Activated CD8-positive, alpha-beta memory T cell treated with anti-CD3 and anti-CD28 coated beads, Interleukin-2, amount 50 U/mL, for 4 hours (primary cell): Measurements from ENCODE around the gene MIAT.

Experiments
- DNase-seq: peaks from one replicate; pipeline ENCODE4 v3.0.0-alpha.2; 2020

Gene MIAT

DNA sequence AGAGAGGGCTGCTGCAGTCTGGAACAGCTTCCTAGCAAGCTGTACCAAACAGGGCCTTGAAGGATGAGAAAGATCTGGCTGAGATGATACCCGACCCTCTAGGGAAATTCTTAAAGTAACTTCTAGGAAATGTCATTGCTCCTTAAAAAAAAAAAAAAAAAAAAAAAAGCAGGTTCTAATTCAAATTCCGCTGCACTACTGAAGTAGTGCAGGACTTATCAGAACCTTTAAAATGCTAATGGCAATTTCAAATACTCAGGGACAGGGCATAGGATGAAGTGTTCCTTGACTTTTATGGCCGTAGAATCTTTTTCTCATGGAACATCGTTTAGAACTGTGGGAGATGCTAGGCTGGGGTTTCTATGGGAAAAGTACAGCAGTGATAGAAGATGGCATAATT lies 13.1 kb downstream of the MIAT start:
- no peak for DNase-seq

GRCh38 chr22:26671317-26672059 lies 14.1 kb downstream of the MIAT start:
- DNase-seq = peak; percentile 72

DNA sequence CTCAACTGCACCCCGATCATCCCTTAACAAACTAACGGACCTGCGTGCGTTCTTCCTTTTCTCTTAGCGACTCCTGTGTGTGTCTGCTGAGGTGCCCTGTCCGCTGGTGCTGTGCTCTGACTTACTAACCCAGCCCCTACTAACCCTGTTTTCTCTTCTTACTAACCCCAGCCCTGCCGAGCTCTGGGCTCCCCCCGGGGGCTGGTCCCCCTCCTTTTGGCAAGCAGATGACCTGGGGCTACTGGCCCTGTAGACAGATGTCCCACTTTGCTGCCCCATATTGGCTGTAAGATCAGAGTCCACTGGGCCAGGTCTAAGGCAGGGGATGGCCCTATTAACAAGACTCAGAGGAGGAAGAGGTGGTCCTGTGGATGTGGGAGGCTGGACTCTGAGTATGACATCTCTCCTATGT lies 14.7 kb downstream of the MIAT start:
- DNase-seq = peak; percentile 25

DNA sequence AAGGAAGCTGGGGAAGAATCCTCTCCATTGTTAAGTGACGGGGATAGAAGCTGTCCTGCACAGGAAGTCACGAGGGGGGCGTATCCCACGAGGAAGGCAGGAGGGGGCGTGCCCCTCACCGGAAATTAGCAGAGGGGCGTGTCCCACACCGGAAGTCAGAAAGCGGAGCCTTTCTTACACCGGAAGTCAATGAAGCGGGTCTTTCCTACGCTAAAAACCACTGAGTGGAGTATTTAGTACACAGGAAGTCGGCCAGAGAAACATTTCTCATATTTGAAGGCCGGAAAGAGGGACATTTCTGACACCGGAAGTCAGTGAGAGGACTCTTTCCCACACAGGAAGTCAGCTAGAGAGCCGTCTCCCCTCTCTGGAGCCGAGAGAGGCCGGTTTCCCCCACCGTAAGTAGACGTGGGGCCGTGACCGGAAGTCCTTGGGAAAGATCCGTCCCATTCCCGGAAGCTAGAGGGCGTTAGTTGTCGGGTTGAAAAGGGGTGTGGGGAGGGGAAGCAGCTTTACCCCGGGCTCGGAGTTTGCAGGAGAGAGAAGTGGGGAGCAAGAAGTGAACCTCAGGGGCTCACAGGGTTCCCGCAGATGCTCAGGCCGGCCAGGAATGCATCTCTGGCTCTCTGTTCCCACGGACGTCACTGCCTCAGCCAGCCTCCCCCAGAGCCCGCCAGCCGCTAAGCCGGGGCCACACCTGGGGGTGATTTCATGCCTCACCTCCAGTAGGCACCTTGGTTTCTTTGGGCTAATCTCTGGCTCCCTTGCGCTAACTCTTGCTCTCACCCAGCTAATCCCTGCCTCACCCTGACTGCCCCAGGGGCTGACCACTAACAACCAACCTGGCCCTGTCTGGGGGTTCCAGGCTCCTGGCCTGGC lies 15.4 kb downstream of the MIAT start:
- DNase-seq = peak; percentile 89

DNA sequence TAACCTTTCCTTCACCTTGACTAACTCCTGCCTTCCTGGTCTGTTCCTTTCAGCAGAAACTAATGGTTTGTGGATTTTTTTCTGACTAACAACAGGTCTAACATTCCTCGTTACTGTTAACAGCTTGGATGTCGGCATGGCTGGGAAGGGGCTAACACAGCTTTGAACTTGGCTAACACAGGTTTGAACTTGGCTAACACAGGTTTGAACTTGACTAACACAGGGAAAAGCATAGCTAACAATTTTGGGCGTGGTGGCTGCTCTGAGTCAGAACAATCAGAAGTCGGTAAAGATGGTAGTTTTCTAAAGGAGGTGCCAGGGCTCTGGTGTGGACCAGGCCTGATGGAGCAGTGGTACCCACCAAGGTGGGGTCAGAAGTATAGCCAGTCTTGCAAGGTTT lies 16.1 kb downstream of the MIAT start:
- peak; percentile 36 for DNase-seq

- DNase-seq = no peak
Observed at GRCh38 chr22:26674211-26675190, 17.1 kb downstream of the MIAT start.

- DNase-seq = no peak
Observed at GRCh38 chr22:26675687-26676268, 18.4 kb downstream of the MIAT start.

DNA sequence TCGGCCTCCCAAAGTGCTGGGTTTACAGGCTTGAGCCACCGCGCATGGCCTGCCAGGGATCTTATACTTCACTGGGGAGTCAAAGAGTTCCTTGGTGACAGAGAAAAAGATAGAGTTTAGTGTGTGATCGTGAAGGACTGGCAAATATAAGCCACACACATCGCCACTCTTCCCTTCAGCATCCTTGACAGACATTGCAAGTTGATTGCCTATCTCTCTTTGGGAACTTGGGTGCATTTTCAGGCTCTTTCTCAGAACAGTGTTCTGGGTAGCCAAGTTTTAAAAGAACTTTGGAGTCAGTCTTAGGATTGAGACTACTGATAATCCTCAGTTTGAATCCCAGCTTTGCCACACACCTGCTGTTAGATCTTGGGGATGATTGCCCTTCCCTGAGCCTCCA lies 19.8 kb downstream of the MIAT start:
- no peak for DNase-seq

DNA sequence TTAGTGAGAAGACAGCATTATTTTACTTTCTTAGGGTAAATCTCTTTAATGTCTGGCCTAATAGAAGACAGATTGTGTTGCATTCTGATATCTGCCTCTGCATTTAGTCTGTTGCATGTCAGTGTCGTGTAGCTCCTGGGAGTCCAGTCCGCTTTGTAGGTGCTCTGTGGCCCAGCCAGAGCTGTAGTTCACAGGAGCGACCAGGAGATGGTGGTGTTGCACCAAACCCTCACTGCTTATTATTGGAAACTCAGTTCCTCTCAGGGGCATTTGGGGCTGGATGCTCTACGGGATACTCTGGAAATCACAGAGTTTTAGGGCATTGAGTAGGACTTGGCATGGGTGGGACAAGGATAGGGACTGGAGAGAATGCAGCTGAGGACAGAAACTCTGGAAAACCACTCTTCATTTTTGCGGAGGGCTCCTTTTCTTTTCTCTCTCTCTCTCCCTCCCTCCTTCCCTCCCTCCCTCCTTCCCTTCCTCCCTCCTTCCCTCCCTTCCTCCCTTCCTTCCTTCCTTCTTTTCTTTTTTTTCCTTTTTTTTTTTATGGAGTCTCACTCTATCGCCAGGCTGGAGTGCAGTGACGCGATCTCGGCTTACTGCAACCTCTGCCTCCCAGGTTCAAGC lies 21.7 kb downstream of the MIAT start:
- DNase-seq = peak; percentile 69

- DNase-seq = no peak
Observed at GRCh38 chr22:26680485-26680884, 23.1 kb downstream of the MIAT start.

- no peak for DNase-seq
Observed at GRCh38 chr22:26681395-26681821, 24.0 kb downstream of the MIAT start.

DNA sequence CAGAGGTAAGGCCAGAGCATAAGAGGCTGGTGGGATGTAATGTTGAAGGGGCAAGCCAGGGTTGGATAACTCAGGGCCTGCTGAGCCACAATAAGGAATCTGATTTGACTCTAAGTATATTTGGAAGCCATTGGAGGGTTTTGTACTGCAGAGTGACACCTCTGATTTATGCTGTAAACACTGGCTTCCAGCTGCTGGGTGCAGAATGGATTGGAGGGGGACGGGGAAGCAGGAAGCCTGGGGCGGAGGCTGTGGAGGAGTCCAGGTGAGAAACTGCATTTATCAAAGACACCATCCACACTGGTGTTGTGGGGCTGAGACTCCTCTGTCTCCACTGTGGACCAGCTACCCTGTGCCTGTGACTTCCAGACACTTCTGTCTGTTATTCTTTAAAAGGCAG lies 26.8 kb downstream of the MIAT start:
- no peak for DNase-seq

DNA sequence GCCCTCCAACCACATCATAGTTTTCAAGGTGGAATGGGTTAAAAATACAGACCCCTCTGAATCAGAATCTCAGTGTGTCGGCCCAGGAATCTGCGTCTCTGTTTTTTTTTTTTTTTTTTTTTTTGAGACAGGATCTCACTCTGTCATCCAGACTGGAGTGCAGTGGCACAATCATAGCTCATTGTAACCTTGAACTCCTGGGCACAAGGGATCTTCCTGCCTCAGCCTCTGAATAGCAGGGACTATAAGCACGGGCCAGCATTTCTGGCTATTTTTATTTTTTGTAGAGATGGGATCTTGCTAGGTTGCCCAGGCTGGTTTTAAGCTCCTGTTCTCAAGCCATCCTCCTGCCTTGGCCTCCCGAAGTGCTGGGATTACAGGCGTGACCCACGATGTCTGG lies 28.2 kb downstream of the MIAT start:
- no peak for DNase-seq

DNA sequence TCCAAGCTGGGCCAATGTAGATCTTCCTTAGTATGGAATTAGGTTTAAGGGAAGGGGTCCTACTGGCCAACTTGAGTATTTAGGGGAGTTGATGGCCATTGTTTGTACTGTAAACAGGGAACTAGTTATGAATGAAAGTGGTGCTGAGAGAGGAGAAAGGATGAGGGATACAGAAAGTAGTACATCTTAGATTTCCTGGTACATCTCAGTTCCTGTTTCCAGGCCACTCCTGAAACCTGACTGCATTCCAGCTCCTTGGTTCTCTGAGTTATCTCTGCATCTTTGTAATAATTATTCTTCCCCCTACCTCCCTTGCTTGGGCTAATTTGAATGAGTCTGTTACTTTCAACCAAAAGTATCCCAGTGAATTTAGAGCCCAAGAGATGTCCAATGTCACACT lies 30.1 kb downstream of the MIAT start:
- no peak for DNase-seq

DNA sequence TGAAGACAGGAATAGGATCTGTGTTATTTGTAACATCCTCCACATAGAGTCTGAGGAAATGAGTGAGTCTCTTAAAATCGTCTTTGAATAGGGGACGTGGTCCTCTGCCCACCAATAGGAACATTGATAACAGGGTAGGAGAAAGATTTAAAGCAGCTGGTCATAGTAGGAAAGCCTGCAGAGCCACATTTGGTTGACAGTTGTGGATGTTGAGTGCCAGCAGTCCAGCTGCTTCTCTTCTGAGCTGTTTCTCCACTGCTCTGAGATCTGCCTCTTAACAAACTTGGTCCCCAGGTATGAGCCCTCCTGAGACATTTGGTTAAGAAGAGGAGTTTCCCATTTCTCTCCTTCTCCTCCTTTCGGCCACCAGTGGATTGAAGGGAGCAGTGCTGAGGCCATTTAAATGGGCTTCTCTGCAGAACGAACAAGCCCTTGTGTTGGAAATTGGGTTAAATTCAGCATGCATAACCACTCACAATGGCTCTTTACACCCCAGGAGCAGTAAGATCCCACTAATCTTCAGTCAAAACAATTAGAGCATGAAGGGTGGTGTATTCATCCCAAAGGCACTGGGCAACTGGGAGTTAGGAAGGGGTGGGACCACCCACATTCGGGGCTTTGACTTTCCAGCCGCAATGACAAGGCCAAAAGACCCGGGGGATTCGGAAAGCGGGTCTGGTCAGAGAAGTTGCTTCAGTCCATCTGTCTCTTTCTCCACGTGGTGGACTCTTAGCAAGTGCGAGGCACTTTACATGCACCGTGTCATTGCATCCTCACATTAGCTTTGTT lies 32.3 kb downstream of the MIAT start:
- no peak for DNase-seq

DNA sequence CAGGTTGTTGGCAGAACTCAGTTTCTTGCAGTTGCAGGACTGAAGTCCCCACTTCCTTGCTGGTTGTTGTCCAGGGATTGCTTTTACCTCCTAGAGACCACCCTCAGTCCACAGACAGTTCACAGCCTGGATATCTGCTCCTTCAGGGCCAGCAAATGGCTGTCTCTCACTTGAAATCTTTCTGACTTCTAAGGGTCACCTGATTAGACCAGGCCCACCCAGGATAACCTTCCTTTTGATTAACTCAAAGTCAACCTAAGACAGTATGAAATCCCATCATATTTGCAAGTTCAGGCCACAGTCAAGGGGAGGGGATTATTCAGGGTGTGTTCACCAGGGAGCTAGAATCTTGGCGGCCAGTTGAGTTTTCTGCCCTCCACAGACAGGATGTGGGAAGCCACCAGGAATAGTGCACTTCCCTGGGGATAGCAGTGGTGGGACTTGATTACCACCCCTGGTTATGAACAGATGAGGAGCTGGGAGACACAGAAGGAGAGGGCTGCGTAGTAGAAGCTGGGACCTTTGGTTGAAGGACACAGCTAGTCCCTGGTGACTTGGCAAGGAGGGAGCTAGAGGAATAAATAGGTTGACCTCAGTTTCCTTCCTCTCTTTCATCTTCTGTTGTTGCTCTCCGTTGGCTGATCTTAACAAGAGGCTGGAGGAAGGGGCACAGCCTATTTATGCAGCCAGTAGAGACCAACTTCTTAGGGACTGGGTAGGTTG lies 33.4 kb downstream of the MIAT start:
- no peak for DNase-seq

DNA sequence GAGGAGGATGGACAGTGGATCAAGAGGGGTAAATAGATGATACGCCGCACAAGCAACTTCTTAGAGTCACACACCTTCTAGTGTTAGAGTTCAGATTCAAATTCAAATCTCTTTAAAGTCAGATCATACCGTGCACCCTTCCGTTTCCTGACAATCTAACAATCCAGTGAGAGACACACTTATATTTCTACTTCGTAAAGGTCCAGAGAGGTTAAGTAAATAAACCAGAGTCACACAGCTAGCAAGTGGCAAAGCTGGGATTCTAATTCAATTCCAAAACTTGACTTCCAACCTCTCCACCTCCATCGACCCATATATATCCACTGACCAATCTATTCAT lies 34.0 kb downstream of the MIAT start:
- no peak for DNase-seq

DNA sequence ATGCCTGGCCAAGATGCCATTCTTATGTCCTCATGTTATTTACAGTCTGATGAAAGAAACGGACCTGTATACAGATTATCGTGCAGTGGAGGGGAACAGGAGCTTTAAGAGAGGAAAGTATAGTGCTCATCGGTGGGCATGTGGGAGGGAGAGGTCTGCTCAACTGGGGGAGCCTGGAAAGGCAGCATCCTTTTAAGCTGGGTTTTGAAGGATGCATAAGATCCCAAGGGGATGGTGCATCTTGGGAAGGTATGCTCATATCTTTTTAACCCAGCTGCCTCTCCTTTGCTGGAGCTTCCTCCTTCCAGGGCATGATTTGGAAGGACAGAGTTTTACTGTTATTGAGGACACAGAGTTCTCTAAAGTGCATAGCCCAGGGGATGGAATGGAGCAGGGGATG lies 34.8 kb downstream of the MIAT start:
- no peak for DNase-seq

DNA sequence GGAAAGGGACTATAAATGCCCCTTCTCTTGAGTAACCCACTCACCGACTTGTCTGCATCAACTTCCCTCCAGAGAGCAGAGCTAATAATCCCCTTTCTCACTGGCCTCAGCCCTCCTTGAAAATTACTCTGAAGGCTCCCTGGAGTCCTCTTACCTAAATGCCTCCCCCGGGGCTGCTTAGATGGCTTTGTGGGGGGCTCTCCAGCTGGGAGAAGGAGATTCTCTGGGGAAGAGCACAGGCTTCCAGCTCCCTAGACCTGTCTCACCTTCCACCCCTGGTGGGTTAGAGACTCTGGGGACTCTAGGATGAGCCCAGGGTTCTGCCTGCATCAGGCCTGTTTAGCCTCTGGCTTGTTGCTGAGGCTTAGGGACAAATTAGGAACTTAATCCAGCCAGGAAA lies 39.8 kb downstream of the MIAT start:
- no peak for DNase-seq

DNA sequence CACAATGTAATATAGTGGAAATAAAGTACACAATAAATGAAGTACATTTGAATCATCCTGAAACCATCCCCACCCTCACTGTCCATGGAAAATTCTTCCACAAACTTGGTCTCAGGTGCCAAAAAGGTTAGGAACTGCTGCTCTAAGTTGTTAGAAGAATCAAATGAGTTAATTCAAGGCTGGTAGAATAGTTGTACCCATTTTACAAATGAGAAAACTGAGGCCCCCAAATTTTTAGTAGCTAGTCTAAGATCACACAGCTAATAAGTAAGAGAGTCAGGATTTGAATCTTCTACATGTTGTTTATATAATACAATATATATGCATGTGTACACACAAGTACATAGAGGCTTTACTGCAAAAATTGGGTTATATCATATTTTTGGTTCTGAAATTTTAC lies 43.1 kb downstream of the MIAT start:
- no peak for DNase-seq

- DNase-seq = no peak
Observed at GRCh38 chr22:26700886-26701285, 43.5 kb downstream of the MIAT start.
